CD14-positive monocyte (primary cell): ENCODE measurements around the gene FOXP1. TPM values are rescaled to one million over a fixed set of nuclear protein-coding genes. Genes with fewer than 3 reads are reported as not detected.
A peak's percentile ranks its signal among the peaks of the same experiment; 100 is the strongest.

Experiments
- DNase-seq, 3 donors: peaks; one replicate each; pipeline ENCODE4 v3.0.0-alpha.2; 2011 to 2022
- H2AFZ ChIP-seq: 2 replicates; pipeline ENCODE4 v1.6.0; 2012; ENCODE audit warnings: mild to moderate bottlenecking, low read depth, low read length, inconsistent platforms; ENCODE audit not compliant: insufficient read depth, poor library complexity, severe bottlenecking
- H3K27ac ChIP-seq, 2 donors: 1 replicate in 1 of 2; 2 replicates in 1 of 2; pipeline ENCODE4 v1.5.1; 2012 to 2013; ENCODE audit warnings: low read length in 2 of 2, control low read depth in 1 of 2, inconsistent platforms in 1 of 2, low read depth in 1 of 2, mild to moderate bottlenecking in 1 of 2
- H3K27me3 ChIP-seq, 2 donors: one replicate each; pipeline versions ENCODE4 v1.6.0 to v1.6.1; 2011 to 2013; ENCODE audit warnings: low read length in 2 of 2; ENCODE audit not compliant: control insufficient read depth in 2 of 2, insufficient read depth in 2 of 2
- H3K36me3 ChIP-seq, 2 donors: replicated peaks in 1 of 2; 1 replicate in 1 of 2; 2 replicates in 1 of 2; pipeline versions ENCODE4 v1.5.1 to v1.6.1; 2012 to 2013; ENCODE audit warnings: low read length in 2 of 2, control low read depth in 1 of 2, inconsistent platforms in 1 of 2, mild to moderate bottlenecking in 1 of 2; ENCODE audit not compliant: insufficient read depth in 2 of 2, control insufficient read depth in 1 of 2
- H3K4me1 ChIP-seq, 2 donors: 1 replicate in 1 of 2; 2 replicates in 1 of 2; pipeline versions ENCODE4 v1.5.1 to v1.6.1; 2012 to 2013; ENCODE audit warnings: low read length in 2 of 2, control low read depth in 1 of 2, inconsistent platforms in 1 of 2, mild to moderate bottlenecking in 1 of 2, moderate library complexity in 1 of 2; ENCODE audit not compliant: insufficient read depth in 2 of 2, control insufficient read depth in 1 of 2
- H3K4me2 ChIP-seq: replicated peaks from 2 replicates; pipeline ENCODE3; 2012; ENCODE audit warnings: low read length, moderate library complexity, mild to moderate bottlenecking; ENCODE audit not compliant: poor library complexity, severe bottlenecking; ENCODE audit errors: extremely low read depth
- H3K4me3 ChIP-seq, 3 experiments: fragments of 200-600 bp in 1 of 3; sonication (generic) in 1 of 3; replicated peaks in 1 of 3; 1 replicate in 2 of 3; 2 replicates in 1 of 3; pipeline ENCODE4 v1.5.1; 2011 to 2013; ENCODE audit warnings: low read length in 3 of 3, mild to moderate bottlenecking in 3 of 3, control low read depth in 2 of 3, low read depth in 2 of 3, inconsistent platforms in 1 of 3, moderate library complexity in 1 of 3
- H3K79me2 ChIP-seq: 2 replicates; pipeline ENCODE4 v1.6.0; 2012; ENCODE audit warnings: mild to moderate bottlenecking, control low read depth, inconsistent platforms, low read length, moderate library complexity; ENCODE audit not compliant: insufficient read depth
- H3K9ac ChIP-seq: 2 replicates; pipeline ENCODE4 v1.6.0; 2017; ENCODE audit warnings: low read length, mild to moderate bottlenecking; ENCODE audit not compliant: insufficient read depth, poor library complexity, severe bottlenecking
- H3K9me3 ChIP-seq, 2 donors: replicated peaks in 1 of 2; 1 replicate in 1 of 2; 2 replicates in 1 of 2; pipeline versions ENCODE4 v1.5.1 to v1.6.1; 2012 to 2013; ENCODE audit warnings: low read length in 2 of 2, control low read depth in 1 of 2; ENCODE audit not compliant: control insufficient read depth in 1 of 2, insufficient read depth in 1 of 2
- H4K20me1 ChIP-seq: 2 replicates; pipeline ENCODE4 v1.6.0; 2012; ENCODE audit warnings: mild to moderate bottlenecking, low read length, control low read depth, moderate library complexity; ENCODE audit not compliant: insufficient read depth
- H3K27ac Mint-ChIP-seq, 7 donors: one replicate each; pipeline ENCODE4 v1.8.0; 2020; ENCODE audit warnings: mild to moderate bottlenecking in 7 of 7, mixed read lengths in 7 of 7, moderate library complexity in 6 of 7, inconsistent platforms in 2 of 7
- H3K27me3 Mint-ChIP-seq, 3 donors: one replicate each; pipeline ENCODE4 v1.8.0; 2021 to 2022; ENCODE audit warnings: low read depth in 3 of 3, mild to moderate bottlenecking in 3 of 3, mixed read lengths in 3 of 3, moderate library complexity in 3 of 3, inconsistent platforms in 1 of 3
- H3K36me3 Mint-ChIP-seq, 2 donors: one replicate each; pipeline ENCODE4 v1.8.0; 2020; ENCODE audit warnings: mixed read lengths in 2 of 2, inconsistent platforms in 1 of 2, mild to moderate bottlenecking in 1 of 2
- H3K4me1 Mint-ChIP-seq: one replicate; pipeline ENCODE4 v1.8.0; 2020; ENCODE audit warnings: mild to moderate bottlenecking, mixed read lengths
- H3K4me3 Mint-ChIP-seq, 2 donors: one replicate each; pipeline ENCODE4 v1.8.0; 2020; ENCODE audit warnings: mild to moderate bottlenecking in 2 of 2, mixed read lengths in 2 of 2, moderate library complexity in 1 of 2
- H3K9me3 Mint-ChIP-seq, 7 donors: one replicate each; pipeline ENCODE4 v1.8.0; 2020 to 2022; ENCODE audit warnings: mixed read lengths in 7 of 7, mild to moderate bottlenecking in 6 of 7, moderate library complexity in 6 of 7, inconsistent platforms in 2 of 7
- CTCF ChIP-seq: fragments of 200-600 bp; IDR thresholded peaks from one replicate; pipeline ENCODE4 v1.8.0; 2022; ENCODE audit warnings: antibody characterized with exemption, mild to moderate bottlenecking
- WGBS: methylation state at CpG from one replicate; pipeline ENCODE4 v1.1.5; 2013; ENCODE audit warnings: missing lambda C conversion rate; ENCODE audit not compliant: insufficient coverage; 5-methylcytosine and 5-hydroxymethylcytosine counted together
- intact Hi-C, 2 donors: fragments of 100-400 bp; cut with micrococcal nuclease; formaldehyde crosslinking; loops; one replicate each; pipeline versions ENCODE4 v1.15.0 to v1.15.1; 2023
- polyA plus RNA-seq, 3 donors: library from polyadenylated mRNA; depleted of rRNA in 1 of 3; unstranded in 2 of 3; stranded (reverse) in 1 of 3; fragments of 300-500 nt in 2 of 3; fragments of >200 nt in 1 of 3; fragmentation: Illumina TruSeq in 2 of 3; gene quantifications; 1 replicate in 2 of 3; 2 replicates in 1 of 3; pipeline ENCODE4 v1.2.3, GENCODE V29; 2012 to 2021

FOXP1 gene
- polyA plus RNA-seq, 3 donors = 25.7 to 42.6 (median 27.8) TPM

DNA sequence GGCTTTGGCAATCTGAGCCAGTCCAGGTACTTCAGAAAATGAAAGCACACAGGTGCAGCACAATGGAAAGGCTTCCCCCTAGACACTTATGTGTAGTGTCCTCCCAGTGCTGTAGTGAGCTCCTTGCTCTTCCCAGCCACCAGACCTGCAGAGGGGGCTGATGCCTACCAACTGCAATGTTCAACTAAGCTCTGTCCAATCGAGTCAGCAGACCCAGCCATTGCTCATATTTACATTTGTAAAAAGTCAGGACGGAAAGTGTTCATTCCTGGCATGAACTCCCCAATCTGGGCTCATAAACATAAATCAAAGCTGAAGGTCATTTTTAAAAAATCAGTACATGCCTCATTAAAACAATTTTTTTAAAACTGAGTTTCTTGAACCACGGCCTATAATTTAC is 73.0 kb downstream of the FOXP1 start:
- WGBS = 83% methylated on average over 2 of the region's 3 CpGs
- Histone ChIP-seq H3K36me3 (no peaks in the 10 kb centered on the region), H3K79me2 (peaks cover 100% of the 10 kb centered on the region), H3K4me3 (no peak overlapping the region), H3K27ac (peak overlapping the region in 1 of 2 donors; percentile 59), H3K4me2 (no peak overlapping the region), H2AFZ (no peak overlapping the region), H3K9me3 (peaks cover 0 to 7% of the 10 kb centered on the region in 2 donors), H3K4me1 (peaks cover 31 to 38% of the 10 kb centered on the region in 2 donors), H3K9ac (no peak overlapping the region), H3K27me3 (no peaks in the 10 kb centered on the region), H4K20me1 (peaks cover 14% of the 10 kb centered on the region)
- Mint-ChIP-seq H3K27ac (peak overlapping the region in 4 of 7 donors; percentile 19 to 67 (median 46)), H3K9me3 (no peaks in the 10 kb centered on the region), H3K4me3 (no peak overlapping the region), H3K36me3 (peaks cover 19 to 25% of the 10 kb centered on the region in 2 donors), H3K4me1 (peaks cover 23% of the 10 kb centered on the region), H3K27me3 (no peaks in the 10 kb centered on the region)
- intact Hi-C loops = no loop called here
- no peak for DNase-seq
- TF ChIP-seq CTCF = no peak

GRCh38 chr3:71509066-71509465 is 74.5 kb downstream of the FOXP1 start:
- TF ChIP-seq CTCF = no peak
- intact Hi-C loops = no loop called here
- H3K27me3 ChIP-seq = no peaks in the 10 kb centered on the region

More at GRCh38 chr3:71509066-71509465, 74.5 kb downstream of the FOXP1 start:
- Histone ChIP-seq H3K9ac (no peak overlapping the region), H3K4me1 (peaks cover 33 to 41% of the 10 kb centered on the region in 2 donors), H3K4me2 (no peak overlapping the region), H3K79me2 (peaks cover 97% of the 10 kb centered on the region), H3K36me3 (no peaks in the 10 kb centered on the region), H3K4me3 (no peak overlapping the region), H3K9me3 (peaks cover 0 to 7% of the 10 kb centered on the region in 2 donors), H2AFZ (no peak overlapping the region), H3K27ac (no peak overlapping the region), H4K20me1 (peaks cover 26% of the 10 kb centered on the region)
- Mint-ChIP-seq H3K4me1 (peaks cover 22% of the 10 kb centered on the region), H3K9me3 (no peaks in the 10 kb centered on the region), H3K36me3 (peaks cover 20 to 25% of the 10 kb centered on the region in 2 donors), H3K4me3 (no peak overlapping the region), H3K27me3 (no peaks in the 10 kb centered on the region), H3K27ac (peak overlapping the region in 2 of 7 donors; percentile 1 to 31)
- no CpG with 5 or more reads among the region's 3 CpGs for WGBS
- DNase-seq = no peak
